DOHH2 (cell line): ENCODE results near the gene CCDC38.

Source experiments
- H3F3A ChIP-seq: fragments of 200-600 bp; sonication (generic), shearing (Covaris generic); 2 replicates; pipeline ENCODE4 v1.6.0; 2016; ENCODE audit warnings: antibody characterized with exemption, mild to moderate bottlenecking; ENCODE audit not compliant: control insufficient read depth, insufficient read depth
- H3K27ac ChIP-seq: fragments of 200-600 bp; sonication (generic); 2 replicates; pipeline ENCODE4 v1.5.1; 2014; ENCODE audit warnings: low read depth, mild to moderate bottlenecking, low read length, moderate library complexity
- H3K27me3 ChIP-seq: fragments of 200-600 bp; sonication (generic); 2 replicates; pipeline ENCODE4 v1.6.1; 2014; ENCODE audit warnings: mild to moderate bottlenecking, low read length, mixed read lengths; ENCODE audit not compliant: control insufficient read depth
- H3K36me3 ChIP-seq: fragments of 200-600 bp; sonication (generic); 2 replicates; pipeline ENCODE4 v1.6.1; 2014; ENCODE audit warnings: mild to moderate bottlenecking, low read length, moderate library complexity, mixed read lengths; ENCODE audit not compliant: control insufficient read depth
- H3K4me1 ChIP-seq: fragments of 200-600 bp; sonication (generic); 2 replicates; pipeline ENCODE4 v1.6.1; 2014; ENCODE audit warnings: mild to moderate bottlenecking, low read length, mixed read lengths; ENCODE audit not compliant: control insufficient read depth
- H3K4me2 ChIP-seq: fragments of 200-600 bp; sonication (generic); 2 replicates; pipeline ENCODE4 v1.6.0; 2014; ENCODE audit warnings: mild to moderate bottlenecking, low read length, moderate library complexity
- H3K4me3 ChIP-seq: fragments of 200-600 bp; sonication (generic); 2 replicates; pipeline ENCODE4 v1.5.1; 2014; ENCODE audit warnings: mild to moderate bottlenecking, low read length, mixed read lengths
- H3K79me2 ChIP-seq: fragments of 200-600 bp; sonication (generic); 2 replicates; pipeline ENCODE4 v1.6.1; 2014; ENCODE audit warnings: mild to moderate bottlenecking, low read length, mixed read lengths; ENCODE audit not compliant: control insufficient read depth
- H3K9me2 ChIP-seq: fragments of 200-600 bp; sonication (generic); replicated peaks from 2 replicates; pipeline ENCODE4 v1.6.1; 2014; ENCODE audit warnings: mild to moderate bottlenecking, low read length, mixed read lengths; ENCODE audit not compliant: control insufficient read depth
- H3K9me3 ChIP-seq: fragments of 200-600 bp; sonication (generic); 2 replicates; pipeline ENCODE4 v1.6.1; 2014; ENCODE audit warnings: antibody characterized with exemption, low read length, mixed read lengths; ENCODE audit not compliant: control insufficient read depth, insufficient read depth
- H4K20me1 ChIP-seq: fragments of 200-600 bp; sonication (generic); 2 replicates; pipeline ENCODE4 v1.6.0; 2014; ENCODE audit warnings: low read depth, mild to moderate bottlenecking, antibody characterized with exemption, low read length, moderate library complexity; ENCODE audit not compliant: control insufficient read depth, insufficient read depth
- EZH2phosphoT487 ChIP-seq: fragments of 200-600 bp; sonication (generic); IDR thresholded peaks from 2 replicates; pipeline ENCODE4 v1.6.1; 2017; ENCODE audit warnings: borderline replicate concordance, mild to moderate bottlenecking, antibody characterized with exemption, low read length, moderate library complexity, mixed read lengths
- TF ChIP-seq, protein P1 (sequence below): fragments of 200-600 bp; sonication (generic); IDR thresholded peaks from one replicate; pipeline ENCODE4 v1.5.1; 2014; ENCODE audit warnings: antibody characterized with exemption, mild to moderate bottlenecking, low read depth, low read length; ENCODE audit not compliant: poor library complexity, severe bottlenecking

The CCDC38 gene

DNA sequence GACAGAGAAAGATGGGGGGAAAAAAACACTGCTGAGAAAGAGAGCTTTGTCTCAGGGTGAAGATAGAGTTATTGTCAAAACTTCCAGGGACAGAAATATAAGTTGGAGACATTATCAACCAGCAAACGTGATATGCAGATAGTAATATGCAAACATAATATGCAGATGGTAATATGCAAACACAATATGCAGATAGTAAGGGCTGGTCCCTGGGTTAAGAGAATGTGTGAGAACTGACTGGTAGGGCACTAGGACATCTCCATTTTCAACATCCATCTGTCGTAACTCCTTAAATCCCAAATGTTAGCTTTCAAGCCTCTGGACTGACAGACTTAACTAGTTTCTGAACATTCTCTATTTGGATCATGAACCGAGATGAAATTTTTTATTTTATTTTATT is 51.5 kb downstream of the CCDC38 start:
- H4K20me1 ChIP-seq: no peaks in the 10 kb centered on the region
- no peaks in the 10 kb centered on the region for H3F3A ChIP-seq
- no peaks in the 10 kb centered on the region for H3K9me3 ChIP-seq
- H3K4me1 ChIP-seq: no peaks in the 10 kb centered on the region
- no peak overlapping the region for H3K4me2 ChIP-seq
- no peak overlapping the region for H3K4me3 ChIP-seq
- peaks cover 5% of the 10 kb centered on the region; the same call in 1 of the 2 replicates for H3K27me3 ChIP-seq
- H3K9me2 ChIP-seq: no peaks in the 10 kb centered on the region
- no peaks in the 10 kb centered on the region for H3K36me3 ChIP-seq
- no peaks in the 10 kb centered on the region for H3K79me2 ChIP-seq
- no peak overlapping the region for H3K27ac ChIP-seq
- TF ChIP-seq EZH2phosphoT487: no peak
- TF ChIP-seq, protein P1, sequence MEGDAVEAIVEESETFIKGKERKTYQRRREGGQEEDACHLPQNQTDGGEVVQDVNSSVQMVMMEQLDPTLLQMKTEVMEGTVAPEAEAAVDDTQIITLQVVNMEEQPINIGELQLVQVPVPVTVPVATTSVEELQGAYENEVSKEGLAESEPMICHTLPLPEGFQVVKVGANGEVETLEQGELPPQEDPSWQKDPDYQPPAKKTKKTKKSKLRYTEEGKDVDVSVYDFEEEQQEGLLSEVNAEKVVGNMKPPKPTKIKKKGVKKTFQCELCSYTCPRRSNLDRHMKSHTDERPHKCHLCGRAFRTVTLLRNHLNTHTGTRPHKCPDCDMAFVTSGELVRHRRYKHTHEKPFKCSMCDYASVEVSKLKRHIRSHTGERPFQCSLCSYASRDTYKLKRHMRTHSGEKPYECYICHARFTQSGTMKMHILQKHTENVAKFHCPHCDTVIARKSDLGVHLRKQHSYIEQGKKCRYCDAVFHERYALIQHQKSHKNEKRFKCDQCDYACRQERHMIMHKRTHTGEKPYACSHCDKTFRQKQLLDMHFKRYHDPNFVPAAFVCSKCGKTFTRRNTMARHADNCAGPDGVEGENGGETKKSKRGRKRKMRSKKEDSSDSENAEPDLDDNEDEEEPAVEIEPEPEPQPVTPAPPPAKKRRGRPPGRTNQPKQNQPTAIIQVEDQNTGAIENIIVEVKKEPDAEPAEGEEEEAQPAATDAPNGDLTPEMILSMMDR: no peak

DNA sequence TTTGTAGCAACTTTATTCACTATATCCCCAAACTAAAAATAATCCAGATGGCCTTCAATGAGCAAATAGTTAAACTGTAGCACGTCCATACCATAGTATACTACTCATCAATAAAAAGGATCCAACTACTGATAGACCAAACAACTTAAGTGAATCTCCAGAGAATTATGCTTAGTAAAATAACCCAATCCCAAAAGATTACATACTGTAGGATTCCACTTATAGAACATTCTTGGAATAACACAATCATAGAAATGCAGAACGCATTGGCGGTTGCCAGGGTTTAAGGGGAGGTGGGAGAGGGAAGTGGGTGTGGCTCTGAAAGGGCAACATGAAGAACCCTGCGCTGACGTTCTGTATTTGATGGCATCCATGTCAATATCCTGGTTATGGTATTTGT is 55.1 kb downstream of the CCDC38 start:
- no peak overlapping the region for H3K4me3 ChIP-seq

DNA sequence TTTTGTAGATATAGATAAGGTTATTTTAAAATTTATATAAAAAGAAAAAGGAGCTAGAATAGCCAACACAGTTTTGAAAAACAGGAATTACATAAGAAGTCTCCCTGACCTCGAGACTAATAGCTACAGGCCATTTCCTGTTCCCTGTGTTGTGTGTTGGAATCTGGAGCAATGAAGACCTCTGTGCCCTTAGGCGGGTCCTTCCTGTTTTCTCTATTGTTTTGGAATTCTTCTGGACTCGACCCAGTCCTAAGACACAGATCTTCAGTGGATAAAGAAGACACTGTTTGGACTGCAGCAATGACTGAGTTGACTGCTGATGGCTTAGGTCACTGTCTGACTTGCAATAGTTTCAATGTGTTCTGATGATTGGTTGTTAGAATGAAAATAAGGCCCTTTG is 57.4 kb downstream of the CCDC38 start:
- H3K9me2 ChIP-seq: no peaks in the 10 kb centered on the region
- no peaks in the 10 kb centered on the region for H3F3A ChIP-seq
- no peak overlapping the region for H3K27ac ChIP-seq
- no peaks in the 10 kb centered on the region for H3K36me3 ChIP-seq
- no peaks in the 10 kb centered on the region for H4K20me1 ChIP-seq
- H3K27me3 ChIP-seq: peaks cover 22% of the 10 kb centered on the region; the same call in 1 of the 2 replicates
- H3K4me3 ChIP-seq: no peak overlapping the region
- H3K9me3 ChIP-seq: no peaks in the 10 kb centered on the region
- no peaks in the 10 kb centered on the region for H3K4me1 ChIP-seq
- H3K79me2 ChIP-seq: no peaks in the 10 kb centered on the region
- no peak overlapping the region for H3K4me2 ChIP-seq
- TF ChIP-seq EZH2phosphoT487: no peak
- TF ChIP-seq, protein P1: no peak

More for the DNA sequence above, 55.1 kb downstream of the CCDC38 start:
- Histone ChIP-seq H3K4me2 (no peak overlapping the region), H3K27me3 (peaks cover 19% of the 10 kb centered on the region; the same call in 1 of the 2 replicates), H3K27ac (no peak overlapping the region), H3K36me3 (no peaks in the 10 kb centered on the region), H3K4me1 (no peaks in the 10 kb centered on the region), H3K9me3 (no peaks in the 10 kb centered on the region), H3K9me2 (no peaks in the 10 kb centered on the region), H4K20me1 (no peaks in the 10 kb centered on the region), H3F3A (no peaks in the 10 kb centered on the region), H3K79me2 (no peaks in the 10 kb centered on the region)
- no peak for TF ChIP-seq EZH2phosphoT487
- TF ChIP-seq, protein P1: no peak

DNA sequence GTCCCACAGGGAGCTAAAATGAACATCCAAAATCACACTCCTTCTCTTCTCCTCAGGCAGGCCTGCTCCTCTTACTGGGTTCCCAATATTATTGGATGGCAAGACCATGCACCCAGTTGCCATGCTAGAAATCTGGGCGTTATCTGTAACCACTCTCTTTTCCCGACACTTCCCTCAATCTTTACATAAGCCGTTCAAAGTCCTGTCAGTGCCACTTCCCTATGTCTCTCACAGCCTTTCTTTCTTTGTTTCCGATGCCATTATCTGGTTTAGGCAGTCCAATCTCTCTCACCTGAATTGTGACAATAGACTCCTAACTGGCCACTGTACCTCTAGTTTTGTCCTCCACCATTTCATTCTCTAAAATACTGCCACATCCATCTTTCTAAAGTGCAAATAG is 59.5 kb downstream of the CCDC38 start:
- peaks cover 25% of the 10 kb centered on the region for H3K27me3 ChIP-seq
- H3K4me2 ChIP-seq: no peak overlapping the region

More for the DNA sequence above, 59.5 kb downstream of the CCDC38 start:
- H3F3A ChIP-seq: no peaks in the 10 kb centered on the region
- no peaks in the 10 kb centered on the region for H3K9me2 ChIP-seq
- H3K4me1 ChIP-seq: no peaks in the 10 kb centered on the region
- no peaks in the 10 kb centered on the region for H3K79me2 ChIP-seq
- no peaks in the 10 kb centered on the region for H4K20me1 ChIP-seq
- H3K36me3 ChIP-seq: no peaks in the 10 kb centered on the region
- no peaks in the 10 kb centered on the region for H3K9me3 ChIP-seq
- no peak for TF ChIP-seq EZH2phosphoT487
- TF ChIP-seq, protein P1: no peak
- no peak overlapping the region for H3K4me3 ChIP-seq
- no peak overlapping the region for H3K27ac ChIP-seq
